Stimulated activated CD8-positive, alpha-beta memory T cell treated with anti-CD3 and anti-CD28 coated beads, Interleukin-7, amount 100 ng/mL, for 4 hours (primary cell): ENCODE measurements around the gene CD84.
A peak's percentile ranks its signal among the peaks of the same experiment; 100 is the strongest.

Experiments
- DNase-seq, 2 donors: peaks; one replicate each; pipeline ENCODE4 v3.0.0-alpha.2; 2020; ENCODE audit warnings: low read depth in 2 of 2

CD84 gene, protein sequence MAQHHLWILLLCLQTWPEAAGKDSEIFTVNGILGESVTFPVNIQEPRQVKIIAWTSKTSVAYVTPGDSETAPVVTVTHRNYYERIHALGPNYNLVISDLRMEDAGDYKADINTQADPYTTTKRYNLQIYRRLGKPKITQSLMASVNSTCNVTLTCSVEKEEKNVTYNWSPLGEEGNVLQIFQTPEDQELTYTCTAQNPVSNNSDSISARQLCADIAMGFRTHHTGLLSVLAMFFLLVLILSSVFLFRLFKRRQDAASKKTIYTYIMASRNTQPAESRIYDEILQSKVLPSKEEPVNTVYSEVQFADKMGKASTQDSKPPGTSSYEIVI

GRCh38 chr1:160579216-160579701 lies at the start of gene CD84:
Gene CD84, minus strand, starts transcription at chr1:160579496. Its CDS starts 59 bp downstream, at chr1:160579437.
- no peak for DNase-seq

DNA sequence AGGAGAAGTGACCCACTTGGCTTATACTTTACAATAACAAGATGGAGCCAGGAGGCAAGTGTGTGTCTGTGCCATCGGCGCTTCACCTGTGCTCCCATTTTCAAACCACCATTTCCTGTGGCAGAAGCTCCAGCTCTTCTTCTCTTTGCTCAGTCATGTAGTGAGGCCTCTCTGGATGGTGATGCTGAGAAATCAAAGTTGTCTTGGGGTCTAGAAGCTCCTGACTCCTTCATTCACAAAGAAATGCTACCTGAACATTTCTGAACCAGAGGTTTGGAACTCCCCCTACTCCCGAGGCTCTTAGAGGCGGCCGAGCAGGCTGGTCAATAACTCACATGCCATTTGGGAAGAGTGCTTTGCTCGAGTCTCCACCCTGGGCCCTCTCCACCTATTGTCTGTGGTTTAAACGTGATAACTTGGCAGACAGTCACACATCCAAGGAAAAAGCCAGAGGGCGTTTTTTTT lies 49.5 kb upstream of the CD84 start:
- DNase-seq: no peak

- peak in 1 of 2 donors; percentile 55 for DNase-seq
These were observed 48.5 kb upstream of the CD84 start for GRCh38 chr1:160627677-160628289.

GRCh38 chr1:160626509-160627342 lies 47.4 kb upstream of the CD84 start:
- no peak for DNase-seq

GRCh38 chr1:160625725-160626498 lies 46.6 kb upstream of the CD84 start:
- DNase-seq: peak; percentile 51 to 64

DNA sequence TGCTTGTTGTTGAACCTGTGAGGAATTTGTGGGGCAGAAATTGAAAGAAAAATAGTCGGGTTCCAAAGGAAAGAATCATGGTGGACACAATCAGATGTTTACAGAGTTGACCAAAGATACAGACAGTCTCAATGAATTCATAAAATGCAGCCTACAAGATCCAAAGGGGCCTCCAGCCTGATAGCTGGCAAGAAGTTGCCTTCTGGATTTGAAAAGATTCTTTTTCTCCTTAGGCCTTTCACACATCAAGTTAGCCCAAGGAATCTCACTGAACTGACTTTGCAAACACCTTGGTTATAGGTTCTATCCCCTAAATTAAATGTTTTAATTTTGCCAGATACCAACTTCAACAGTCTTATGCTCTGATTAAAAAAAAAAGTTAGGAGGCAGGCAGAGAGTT lies 46.0 kb upstream of the CD84 start:
- no peak for DNase-seq

DNA sequence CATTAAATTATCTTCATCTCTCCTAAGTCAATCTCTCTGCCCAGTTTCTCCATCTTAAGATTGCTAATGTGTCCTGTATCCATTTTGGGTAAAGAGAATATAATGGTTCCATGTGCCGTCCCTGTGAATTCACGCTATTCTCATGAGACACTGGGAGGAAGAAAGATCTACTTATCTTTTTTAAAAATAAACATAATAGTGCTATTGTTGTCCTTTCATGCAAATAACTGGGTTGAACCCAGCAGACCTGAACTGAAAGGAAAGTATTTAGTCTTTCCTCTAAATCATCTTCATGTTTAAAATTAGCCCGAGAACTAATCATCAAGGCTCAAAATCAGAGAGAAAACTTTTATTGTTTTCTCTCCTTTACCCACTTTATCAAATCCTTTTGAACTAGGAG lies 45.2 kb upstream of the CD84 start:
- DNase-seq: no peak

GRCh38 chr1:160623862-160624261 lies 44.6 kb upstream of the CD84 start:
- no peak for DNase-seq

DNA sequence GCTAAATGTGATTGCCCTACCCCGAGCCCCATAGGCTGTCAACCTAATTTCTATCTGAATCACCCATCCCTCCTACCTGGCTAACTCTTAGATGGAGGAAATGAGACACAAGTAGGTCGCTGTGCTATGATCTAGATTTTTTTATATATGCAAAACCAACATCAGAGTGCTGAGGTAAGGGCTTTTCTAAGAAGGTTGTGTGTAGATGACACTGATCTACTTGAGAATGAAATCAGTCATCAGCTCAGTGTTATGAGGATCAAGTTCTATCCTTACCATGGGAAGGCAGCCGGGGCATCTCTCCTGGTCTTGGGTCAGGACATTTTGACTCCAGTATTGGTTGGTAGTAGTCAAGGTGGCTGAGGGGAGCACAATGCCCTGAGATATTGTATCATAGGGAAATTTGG lies 43.9 kb upstream of the CD84 start:
- DNase-seq: peak in 1 of 2 donors; percentile 36

DNA sequence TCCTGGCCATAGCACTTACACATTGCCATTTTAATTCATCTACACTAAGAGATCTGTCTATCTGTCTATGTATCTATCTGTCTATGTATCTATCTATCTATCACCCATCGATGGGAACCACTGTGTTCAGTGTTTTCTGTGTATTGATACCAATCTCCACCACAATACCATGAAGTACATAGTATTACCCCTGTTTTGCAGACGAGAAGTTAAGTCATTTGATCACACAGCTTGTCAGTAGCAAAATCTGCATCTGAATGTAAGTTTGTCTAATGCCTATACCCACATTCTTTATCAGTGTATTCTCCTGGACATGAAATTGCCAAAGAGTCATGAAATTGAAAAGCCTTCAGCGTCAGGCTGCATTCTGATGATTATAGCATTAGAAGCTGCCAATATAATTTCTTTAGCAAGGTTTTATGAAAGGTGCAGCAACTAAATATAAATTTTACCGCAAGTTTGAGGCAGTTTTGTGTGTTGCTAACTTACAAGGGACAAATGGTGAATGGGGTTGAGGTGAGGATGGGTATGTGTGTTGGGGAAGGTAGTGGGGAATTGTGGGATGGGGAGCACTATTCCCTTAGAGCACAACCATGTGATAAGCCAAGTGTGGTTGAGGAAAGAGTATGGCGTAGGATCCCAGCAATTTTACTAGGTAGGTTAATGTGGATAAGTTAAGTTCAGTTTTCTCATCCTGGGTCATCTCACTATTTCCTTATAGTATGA lies 43.4 kb upstream of the CD84 start:
- no peak for DNase-seq

DNA sequence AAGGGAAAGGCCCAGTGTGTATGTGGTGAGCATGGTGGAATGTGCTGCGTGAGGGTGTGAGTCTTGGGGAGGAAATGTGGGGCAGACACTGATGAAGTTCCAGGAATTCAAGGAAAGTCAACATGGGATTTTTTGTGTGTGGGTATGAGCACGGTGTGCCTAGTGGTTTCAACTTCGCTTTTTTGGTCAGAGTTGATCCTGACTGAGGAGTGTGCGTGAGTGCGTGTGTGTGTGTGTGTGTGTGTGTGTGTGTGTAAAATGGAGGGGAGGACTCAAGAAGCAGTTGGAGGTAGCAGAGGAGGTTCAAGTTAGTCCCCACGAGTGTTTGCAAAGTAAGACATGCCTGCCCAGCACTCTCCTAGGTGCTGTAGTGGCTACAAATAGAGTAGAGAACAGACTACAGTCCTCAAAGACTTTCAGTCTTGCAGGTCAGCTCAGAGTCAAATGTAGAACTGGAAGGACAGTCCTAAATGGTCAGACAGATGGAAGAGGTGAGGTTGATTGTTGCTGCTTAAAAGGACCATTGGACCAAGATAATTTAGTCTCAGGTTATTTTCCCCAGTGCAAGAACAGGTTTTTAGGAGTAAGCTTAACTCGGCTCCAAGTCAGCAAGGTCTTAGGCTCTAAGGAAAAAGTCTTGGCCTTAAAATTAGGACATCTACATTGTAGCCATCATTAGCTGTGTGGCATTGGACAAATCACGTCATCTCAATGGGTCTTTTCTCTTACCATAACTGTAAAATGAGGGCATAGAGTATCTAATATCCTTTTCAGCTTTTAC lies 42.5 kb upstream of the CD84 start:
- no peak for DNase-seq

- DNase-seq: no peak
These were observed 41.8 kb upstream of the CD84 start for GRCh38 chr1:160620942-160621632.

DNA sequence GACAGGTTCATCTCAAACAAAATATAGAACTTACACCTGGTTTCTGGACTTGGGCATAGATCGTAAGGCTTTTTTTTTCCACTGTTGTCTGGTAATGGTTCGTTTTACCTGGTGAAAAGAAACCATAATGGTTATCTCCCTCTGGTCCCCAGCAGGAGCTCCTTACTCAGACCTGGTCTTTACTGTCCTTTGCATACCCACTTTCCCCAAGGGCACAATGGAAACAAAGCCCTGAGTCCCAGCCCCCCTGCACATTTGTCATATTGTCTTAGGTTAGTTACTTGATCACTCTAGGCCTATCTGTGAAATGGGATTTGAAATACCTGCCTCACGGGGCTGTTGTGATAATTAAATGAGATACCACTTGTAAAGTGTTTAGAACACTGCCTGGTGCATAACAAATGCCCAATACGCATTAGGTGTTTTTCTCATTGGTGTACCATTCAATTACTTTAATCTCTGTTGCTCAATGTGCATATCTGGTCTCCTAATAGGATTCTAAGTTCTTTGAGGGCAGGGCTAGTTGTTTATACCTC lies 40.5 kb upstream of the CD84 start:
- DNase-seq: no peak

- no peak for DNase-seq
These were observed 39.5 kb upstream of the CD84 start for GRCh38 chr1:160618763-160619274.

- no peak for DNase-seq
These were observed 39.0 kb upstream of the CD84 start for GRCh38 chr1:160618327-160618726.

GRCh38 chr1:160615660-160616059 lies 36.4 kb upstream of the CD84 start:
- no peak for DNase-seq

DNA sequence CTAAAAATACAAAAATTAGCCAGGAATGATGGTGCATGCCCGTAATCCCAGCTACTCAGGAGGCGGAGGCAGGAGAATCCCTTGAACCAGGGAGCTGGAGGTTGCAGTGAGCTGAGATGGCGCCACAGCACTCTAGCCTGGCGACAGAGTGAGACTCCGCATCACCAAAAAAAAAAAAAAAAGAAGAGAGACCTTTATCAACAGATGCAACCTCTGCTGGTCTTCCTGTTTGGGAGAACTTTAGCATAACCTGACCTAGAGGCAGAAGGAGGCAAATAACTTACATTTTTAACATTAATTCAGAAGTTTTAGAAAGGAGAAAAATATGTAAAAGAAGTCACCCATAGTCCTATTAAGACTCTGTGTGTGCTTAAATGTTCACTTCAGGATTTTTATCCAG lies 35.1 kb upstream of the CD84 start:
- DNase-seq: no peak

GRCh38 chr1:160612613-160613218 lies 33.4 kb upstream of the CD84 start:
- no peak for DNase-seq
